Activated CD8-positive, alpha-beta memory T cell treated with anti-CD3 and anti-CD28 coated beads for 24 hours (primary cell): ENCODE results near the gene SUN1.

Experiments used
- DNase-seq: peaks from one replicate; pipeline ENCODE4 v3.0.0-alpha.2; 2020

SUN1 gene

DNA sequence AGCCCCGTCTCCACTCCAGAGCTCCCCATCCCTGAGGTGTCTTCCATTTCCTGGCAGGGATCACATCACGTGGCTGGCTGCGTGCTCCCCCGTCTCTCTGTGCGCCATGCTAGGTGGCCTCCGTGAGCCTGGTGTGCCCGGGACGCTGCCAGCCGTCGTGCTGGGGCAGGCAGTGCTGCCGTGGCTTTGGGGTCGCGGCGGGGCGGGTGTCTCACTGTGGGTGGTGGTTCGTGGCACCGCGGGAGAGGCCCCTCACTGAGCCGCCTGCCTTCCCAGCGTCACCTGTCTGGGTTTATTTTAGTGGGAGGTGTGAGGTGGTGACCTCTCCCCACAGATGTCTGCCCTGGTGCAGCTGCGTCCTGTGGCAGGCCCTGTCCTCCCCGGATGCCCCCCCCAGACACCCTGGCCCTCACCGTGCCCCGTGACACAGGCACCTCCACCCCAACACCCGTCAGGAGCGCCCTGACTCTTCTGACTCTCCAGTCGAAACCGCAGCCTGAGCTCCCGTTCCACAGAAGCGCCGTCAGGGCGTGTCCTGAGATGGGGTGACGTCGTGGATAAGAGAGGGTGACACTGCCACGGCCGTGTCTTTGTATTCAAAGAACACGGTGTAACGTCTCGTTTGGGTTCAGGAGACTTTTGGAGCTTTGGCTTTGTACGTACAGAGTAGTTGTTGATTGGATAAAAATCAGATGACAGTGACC, 62.0 kb downstream of the SUN1 start:
- no peak for DNase-seq

DNA sequence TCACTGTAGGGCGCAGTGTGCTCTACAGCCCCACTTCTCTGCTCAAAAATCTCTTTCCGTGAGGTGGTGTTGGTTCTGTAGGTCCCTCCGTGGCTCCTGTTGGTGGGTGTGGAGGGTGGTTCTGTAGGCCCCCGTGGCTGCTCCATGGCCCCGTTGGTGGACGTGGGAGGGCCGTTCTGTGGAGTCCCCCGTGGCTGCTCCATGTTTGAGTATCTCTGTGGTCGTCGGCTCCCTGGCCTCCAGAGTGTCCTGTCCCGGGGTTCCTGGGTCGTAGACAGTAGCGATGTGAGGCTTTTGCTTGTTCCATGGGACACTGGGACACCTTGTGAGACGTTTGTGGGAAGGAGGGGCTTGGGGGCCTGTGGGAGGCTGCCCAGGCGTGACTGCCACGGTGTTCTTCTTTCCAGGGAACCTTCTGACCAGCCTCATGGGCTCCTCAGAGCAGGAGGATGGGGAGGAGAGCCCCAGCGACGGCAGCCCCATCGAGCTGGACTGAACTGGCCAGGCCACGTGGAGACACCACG, 62.7 kb downstream of the SUN1 start:
- no peak for DNase-seq

DNA sequence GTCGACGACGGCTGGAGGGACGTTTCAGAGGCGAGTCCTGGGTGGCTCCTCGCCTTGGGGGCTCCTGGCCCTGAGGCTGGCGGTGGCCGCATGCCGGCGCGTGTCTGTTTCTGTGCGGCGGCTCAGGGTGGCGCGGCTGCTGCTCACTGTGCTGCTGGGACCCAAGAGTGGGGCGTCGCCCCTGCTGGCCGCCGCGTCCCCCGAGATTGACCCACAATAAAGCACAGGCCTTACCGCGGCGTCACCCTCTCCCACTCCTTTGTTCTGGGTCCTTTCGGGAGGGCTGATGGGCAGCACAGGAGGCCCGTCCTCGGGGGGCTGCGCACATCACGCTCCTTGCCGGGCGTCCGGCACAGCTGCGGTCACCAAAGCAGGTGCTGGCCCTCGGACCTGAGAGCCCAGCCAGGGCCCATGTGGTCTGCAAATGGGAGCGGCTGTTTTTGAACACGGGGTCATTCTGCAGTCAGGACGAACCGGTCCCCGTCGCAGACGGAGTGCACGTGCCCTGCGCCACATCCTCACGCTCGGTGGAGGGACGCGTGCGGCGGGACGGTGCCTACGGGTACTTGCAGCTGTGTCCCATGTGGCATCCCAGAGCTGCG, 63.3 kb downstream of the SUN1 start:
- no peak for DNase-seq

DNA sequence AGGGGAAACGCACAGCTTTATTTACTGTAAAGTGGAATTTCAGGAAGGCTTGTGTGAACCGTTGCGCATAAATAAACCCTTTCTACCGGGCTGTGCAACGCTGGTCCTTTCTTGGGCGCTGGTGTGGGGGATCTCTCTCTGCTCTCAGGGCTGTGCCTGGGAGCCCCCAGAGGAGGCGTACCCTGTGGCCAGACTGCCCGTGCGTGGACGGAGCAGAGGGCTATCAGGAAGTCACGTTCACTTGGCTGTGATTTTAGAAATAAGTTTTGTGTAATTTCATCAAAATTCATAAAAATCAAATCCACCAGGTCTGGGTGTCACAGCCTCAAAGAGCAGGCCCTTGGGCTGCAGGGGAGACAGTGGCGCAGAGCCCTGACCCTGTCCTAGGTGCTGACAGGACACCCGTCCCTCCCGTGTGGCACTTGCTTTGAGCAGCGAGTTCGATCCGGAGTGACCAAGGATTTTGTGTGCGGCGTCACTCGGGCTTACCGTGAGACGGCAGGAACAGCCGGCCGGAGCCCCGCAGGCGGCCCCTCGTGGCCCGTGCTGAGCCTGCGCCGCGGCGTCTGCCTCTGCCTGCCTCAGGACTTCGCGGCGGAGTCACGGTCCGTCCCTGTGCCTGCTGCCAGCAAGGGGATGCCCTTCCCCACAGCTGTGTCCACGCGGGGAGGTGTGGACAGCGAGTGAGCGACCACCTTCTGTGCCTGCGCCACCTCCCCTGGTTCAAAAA, 64.2 kb downstream of the SUN1 start:
- DNase-seq, result no peak

DNA sequence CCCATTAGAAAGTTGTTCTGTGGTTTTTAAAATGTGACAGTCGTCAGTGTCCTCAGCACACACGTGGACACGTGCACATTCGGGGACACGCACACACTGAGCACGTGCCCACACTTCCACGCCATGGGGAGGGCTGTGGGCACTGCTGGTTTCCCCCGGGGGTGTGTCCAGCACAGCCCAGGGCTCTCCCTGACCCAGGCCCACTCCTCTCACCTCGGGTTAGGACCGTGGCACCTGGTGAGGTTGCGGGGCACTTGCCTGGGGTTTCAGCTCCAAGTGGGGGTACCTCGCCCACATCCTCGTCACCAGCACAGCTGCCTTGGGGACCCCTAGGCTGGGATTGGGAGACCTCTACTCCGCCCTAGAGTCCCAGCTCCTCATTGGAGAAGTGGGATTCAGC, 64.8 kb downstream of the SUN1 start:
- no peak for DNase-seq

DNA sequence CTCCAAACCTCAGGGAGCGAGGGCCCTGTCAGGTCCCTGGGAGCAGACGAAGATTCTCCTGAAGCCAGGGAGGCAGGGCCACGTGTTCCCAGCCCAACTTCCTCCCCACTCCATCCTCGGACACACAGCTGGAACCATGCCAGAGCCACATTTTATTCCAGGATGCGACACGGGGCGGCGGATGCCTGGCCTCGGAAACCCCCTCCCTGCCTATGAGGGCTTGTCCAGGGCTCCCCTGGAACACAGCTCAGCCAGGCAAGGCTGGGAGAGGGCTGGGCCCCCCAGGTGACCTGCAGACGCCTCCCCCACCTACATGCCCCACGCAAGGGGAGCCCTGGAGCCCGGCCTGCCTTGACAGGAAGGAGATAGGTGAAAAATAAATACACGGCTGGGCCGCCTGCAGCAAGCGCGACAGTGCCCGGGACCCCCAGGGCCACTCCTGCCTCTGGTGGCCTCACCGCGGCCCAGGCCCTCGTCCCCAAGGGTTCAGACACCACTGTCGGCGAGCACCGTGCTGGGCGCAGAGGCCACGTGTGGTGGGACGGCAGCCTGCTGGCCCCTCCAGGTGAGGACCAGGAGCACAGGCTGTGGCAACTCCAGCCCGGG, 65.6 kb downstream of the SUN1 start:
- no peak for DNase-seq

DNA sequence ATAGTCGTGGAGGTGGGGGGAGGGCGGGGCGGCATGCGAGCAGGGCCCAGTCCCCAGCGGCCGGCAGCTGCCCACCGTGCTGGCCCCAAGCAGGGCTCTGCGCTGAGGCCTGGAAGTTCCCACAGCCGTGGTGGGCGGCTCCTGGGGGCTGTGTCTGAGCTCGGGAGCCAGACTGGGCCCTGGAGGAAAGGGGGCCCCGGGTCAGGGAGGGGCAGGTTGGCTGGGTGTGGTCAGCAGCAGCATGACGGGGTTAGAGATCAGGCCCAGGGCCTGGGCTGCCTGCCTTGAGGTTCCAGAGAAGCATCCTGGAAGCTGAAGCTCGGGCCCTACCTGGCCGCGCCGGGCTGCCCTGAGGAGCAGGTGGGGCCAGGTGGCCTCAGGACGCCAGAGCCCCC, 66.2 kb downstream of the SUN1 start:
- no peak for DNase-seq

DNA sequence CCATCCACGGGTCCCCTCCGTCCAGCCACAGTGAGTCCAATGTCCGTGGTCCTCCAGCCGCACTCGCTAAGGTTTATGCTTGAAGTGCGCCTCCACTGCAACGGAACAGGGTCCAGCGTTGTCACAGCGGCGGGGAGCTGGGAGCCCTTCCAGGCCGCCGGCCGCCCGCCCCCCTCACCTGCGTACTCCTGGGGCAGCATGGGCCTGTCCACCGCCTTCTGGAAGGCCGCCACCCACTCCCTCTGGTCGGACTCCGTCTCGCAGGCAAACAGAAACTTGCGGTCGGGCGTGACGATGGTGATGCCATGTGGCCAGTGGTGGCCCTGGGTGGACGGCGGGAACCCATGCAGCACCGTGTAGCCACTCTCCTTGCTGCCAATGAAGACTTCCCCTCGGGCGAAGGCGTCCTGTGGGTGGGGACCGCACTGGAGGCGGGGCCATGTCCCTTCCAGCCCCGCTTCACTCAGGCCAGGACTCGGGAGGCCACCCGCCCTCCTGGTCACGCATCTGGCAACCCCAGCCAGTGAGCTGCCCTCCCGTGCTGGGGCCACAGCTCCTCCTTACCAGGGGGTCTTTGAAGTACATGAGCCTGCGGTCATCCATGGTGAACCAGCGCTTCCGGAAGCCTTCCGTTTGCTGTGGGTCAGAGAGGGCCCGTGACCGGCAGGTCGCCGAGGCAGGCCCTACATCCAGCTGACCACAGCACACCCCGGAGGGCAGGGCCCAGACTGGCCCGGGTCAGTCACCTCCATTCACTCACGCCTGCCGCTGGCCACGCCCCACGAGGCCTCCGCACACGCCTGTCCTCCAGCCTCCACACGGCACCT, 66.8 kb downstream of the SUN1 start:
- no peak for DNase-seq

DNA sequence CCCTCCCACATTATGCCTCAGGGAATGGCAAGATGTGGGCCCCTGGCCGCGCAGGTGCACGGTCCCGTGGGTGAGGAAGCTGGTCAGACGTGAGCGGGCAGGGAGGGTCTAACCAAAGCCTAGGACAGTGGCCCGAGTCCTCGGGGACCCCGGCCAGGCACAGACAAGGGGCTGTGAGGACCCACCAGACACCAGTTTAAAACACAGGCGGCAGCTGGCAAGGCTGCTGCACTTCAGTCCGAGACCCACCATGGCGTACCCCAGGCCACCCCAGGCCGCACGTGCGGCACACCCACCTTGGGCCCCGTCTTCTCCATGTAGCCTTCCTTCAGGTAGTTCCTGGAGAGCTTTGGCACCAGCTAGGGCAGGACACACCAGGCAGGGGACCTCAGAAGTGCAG, 67.5 kb downstream of the SUN1 start:
- DNase-seq, result no peak

DNA sequence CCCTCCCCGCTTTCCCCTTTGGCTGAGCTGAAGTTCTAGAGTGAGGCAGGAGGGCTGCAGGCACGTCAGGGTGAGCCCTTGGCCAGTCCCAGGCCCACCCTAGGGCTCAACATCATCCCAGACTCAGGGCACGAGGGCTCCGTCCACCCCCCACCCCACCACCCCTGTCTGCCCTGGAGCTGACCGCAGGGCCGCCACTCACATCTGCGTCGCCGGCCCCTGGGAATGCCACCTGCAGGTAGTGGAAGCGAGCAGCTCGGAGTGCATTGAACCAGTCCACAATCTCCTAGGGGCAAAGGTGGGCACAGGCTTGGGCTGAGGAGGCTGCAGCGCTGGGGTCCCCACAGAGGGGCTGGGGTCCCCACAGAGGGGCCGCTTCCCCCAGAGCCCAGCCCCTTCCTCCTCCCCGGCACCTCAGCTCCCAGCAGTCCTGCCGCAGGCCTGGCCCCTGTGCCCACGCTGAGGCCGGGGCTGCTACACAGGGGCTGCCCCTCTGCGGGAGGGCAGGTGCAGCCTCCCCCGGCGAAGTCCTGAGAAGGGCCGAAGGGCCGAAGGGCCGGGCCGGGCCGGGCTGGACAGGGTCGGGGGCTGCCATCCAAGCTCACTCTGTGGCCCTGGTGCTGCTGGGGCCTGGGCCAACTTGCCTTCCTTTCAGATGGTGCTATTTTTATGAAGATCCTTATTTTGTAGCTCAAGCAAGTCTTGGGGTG, 68.2 kb downstream of the SUN1 start:
- DNase-seq, result no peak

DNA sequence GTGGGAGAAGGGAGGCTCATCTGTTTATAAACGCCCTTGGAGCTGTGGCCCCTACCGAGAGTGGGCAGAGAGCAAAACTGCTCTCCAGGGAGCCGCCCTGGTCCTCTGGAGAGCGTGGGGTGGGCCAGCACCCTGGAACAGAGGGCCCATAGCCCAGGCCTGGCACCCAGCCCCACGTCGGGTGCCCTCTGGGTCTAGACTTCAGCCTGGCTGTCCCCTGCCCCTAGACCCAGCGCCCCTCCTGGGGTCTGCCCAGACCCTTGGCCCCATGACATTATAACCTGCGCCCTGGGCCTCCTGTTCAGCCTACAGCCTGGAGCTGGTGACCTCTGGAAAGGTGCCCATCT, 68.7 kb downstream of the SUN1 start:
- DNase-seq, result no peak

DNA sequence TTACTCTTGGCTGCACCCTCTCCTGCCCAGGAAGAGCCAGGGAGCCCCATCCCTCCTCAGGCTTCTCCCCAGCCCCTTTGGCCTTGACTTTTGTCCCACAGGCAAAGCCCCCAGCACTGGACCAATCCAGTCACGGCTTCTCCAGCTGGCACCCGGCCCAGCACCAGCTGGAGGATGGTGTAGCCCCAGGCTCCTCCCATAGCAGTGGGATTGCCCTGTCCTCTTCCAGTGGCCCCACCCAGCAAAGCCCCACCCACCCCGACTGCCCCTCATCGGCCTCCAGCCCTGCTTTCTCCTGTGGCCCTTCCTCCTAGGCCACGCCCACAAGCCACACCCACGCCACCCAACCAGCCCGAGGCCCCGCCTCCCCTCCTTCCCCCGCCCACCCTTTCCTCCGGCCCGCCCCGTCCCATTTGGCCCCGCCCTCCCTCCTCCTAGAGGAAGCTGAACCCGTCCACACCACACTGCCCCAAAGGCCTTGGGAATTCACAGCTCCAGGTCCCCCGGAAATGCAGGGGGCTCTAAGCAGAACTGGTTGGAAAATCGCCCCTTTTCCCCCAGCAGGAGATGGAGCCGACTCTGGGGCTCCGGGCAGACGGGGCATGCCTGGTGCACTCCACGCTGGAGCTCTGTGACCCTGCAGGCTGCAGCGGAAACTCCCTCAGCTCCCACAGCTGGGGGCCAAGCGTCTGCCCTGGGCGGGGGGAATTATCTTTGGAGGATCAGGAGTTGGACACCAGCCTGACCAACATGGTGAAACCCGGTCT, 69.3 kb downstream of the SUN1 start:
- peak; percentile 80 for DNase-seq

DNA sequence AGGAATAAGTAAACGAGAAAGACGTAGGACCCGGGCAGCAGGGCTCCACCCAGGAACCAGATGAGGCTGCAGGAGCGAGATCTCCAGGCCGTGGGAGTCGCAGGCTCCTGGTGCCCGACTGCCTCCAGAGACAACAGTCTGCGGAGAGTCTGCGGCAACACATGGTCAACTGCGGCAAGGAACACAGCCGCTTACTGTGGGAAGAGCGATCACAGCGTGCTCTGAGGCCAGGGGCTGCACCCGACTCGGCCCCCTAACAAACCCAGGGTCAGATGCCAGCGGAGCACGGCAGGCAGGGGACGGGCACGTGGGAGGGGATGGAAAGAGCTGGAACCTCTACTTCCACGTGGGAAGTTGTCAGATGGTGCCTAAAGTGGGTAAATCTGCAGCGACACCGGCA, 70.7 kb downstream of the SUN1 start:
- DNase-seq, result no peak

DNA sequence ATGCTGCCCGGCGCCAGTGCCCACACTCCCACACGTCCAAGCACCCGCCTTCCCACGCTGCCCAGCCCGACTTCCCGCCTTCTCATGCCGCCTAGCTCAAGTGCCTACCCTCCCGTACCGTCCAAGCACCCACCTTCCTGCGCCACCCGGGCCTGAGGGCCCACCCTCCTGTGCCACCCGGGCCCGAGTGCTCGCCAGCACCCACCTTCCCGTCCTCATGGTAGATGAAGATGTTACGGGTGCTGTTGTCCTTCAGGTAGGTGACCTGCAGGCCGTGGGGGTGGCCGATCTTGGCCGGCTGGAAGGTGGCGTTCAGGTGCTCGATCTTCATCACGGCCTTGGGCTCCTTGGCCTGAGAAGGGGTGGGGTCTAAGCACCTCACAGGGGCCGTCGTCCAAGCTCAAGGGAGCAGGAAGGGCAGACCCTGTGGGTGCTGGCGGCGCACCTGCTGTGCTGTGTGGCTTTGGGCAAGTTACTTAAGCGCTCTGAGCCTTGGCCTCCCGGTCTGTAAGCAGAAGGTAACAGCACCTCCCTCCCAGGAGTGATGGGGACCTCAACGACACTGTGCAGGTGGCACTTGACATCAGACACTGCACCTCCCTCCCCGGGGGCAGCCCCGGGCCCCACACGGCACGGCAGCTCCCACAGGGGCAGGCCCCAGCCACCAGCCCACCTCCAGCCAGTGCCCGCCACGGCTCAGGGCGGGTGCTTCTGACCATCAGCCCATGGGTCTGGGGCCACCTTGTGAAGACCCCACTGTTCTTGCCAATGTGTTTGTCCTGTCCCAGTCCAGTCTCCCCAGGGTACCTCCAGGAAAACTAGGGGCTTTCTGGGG, 71.9 kb downstream of the SUN1 start:
- DNase-seq, result no peak

DNA sequence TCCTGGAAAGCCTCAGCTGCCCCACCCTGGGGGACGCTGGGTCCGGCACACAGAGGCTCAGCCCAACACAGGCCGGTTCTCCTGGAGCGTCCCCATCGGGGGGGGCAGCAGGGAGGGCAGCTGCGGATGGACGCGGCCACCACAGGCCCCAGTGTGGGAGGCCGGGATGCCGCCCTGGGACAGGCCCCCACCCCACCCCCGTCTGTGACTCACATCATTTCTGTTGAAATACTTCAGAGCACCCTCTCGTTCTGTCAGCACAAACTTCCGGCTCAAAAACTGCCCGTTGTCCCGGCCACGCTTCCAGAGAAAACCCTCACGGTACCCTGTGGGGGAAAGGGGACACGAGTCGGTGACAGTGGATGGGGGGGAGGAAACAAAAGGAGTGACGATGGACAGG, 72.6 kb downstream of the SUN1 start:
- DNase-seq, result no peak

DNA sequence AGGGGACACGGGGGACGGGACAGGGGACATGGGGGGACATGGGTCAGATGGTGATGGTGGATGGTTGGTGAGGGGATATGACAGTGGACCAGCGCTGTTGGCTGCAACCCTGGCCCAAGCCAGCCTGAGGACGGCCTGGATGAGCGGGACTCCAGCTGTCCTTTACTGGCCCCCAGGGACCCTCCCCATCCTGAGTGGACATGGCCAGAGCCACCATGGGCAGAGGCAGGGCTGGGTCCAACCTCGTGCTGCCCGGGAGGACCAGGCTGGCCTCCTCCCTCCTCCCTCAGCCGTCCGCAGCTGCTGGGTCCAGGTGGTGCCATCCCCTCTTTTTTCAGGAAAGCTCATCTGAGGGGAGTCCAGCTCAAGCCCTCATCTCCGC, 74.5 kb downstream of the SUN1 start:
- DNase-seq, result no peak

DNA sequence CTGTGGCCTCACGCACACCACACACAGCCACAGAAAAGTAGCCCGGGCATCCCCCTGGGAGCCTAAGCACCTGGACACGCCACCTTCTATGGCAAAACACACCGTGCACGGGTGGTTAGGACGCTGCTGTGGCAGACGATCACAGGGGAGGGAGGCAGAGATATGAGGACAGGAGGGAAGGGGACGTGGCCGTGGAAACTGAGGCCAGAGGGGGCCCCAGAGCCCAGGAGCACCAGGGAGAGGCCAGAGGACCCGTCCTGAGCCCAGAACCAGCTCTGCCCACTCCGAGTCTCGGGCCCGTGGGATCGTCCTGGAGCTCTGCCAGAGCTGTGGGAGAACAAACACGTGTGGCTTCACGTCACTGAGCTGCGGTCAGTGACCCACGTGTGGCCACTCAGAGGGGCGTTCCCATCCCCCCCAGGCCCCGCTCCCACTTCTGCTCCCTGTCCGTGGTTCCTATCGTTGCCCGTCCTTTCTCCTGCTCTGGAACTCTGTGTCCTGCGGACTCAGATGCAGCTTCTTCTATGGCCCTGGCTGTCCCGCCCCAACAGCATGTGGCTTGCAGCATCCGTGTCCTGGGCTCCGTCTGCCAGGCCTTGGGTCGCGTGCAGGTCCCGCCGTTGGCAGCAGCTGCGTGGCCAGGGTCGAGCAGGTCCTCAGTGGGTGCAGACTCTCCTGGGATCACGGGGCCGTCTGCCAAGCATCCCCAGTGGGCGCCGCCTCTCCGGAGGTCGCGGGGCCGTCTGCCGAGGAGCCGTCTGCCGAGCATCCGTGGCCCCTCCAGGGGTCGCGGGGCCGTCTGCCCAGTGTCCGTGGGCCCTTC, 75.1 kb downstream of the SUN1 start:
- DNase-seq, result no peak

DNA sequence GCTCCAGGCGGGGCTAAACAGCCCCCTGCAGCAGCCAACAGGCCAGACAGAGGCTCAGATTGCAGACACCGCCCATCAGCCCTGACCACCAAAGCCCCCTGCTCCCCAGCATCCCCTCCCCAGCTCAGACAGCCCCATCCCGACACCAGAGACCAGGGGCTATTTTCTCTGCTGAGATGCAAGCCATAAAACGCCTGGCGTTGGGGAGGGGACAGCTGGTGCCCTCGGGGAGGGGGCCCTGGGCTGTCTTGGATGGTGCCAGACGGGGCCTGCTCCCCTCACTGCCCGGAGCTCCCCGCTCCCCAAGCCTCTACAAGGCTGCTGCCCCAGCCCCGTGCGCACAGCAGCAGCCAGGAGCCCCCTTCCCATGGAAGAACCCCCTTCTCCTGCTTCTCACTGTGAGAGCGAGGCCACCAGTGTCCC, 75.9 kb downstream of the SUN1 start:
- DNase-seq, result no peak

DNA sequence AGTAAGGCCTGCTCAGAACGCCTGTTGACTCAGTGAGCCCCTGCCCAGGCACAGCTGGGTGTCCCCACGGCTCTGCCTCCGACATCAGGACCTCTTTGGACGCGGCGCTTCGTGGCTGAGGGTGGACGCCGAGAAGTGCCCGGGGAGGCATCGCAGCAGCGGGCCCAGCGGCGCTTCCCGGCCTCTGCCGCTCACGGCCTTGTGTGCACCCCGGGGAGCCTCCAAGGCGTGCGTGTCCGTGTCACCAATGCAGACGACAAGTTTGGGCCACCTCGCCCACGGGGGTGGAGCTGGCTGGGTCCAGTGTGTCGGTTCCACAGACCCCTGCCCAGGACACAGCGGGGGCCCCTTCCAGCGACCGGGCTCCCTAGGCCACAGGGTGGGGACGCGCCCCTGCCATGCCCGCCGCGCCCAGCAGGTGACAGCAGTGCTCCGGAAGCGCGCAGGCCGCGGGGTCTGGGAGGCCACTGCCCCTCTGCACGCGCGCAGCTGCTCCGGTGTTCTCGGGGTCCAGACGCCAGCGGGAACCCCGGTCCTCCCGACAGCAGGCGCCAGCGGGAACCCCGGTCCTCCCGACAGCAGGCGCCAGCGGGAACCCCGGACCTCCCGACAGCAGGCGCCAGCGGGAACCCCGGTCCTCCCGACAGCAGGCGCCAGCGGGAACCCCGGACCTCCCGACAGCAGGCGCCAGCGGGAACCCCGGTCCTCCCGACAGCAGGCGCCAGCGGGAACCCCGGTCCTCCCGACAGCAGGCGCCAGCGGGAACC, 76.5 kb downstream of the SUN1 start:
- DNase-seq, result peak; percentile 95
